ENCODE data around the gene SNX27. TPM values are rescaled to one million over a fixed set of nuclear protein-coding genes. Genes with fewer than 3 reads are reported as not detected.

SNX27 gene
- total and polyA plus RNA-seq, 2 donors (not counting 3 experiments of a cell fraction or from before 2014, with no cell fraction given), result 8.1 to 24.9 TPM

GRCh38 chr1:151705146-151705545 is 93.3 kb downstream of the SNX27 start:
- no peak for TF ChIP-seq POLR2AphosphoS5 (IDR thresholded peaks at IDR 0.05; ENCODE audit: insufficient read depth, low read depth, low read length)
- TF ChIP-seq MAX (IDR thresholded peaks at IDR 0.05; ENCODE audit: insufficient read depth, insufficient read length), result no peak
- no peak for TF ChIP-seq FOS (IDR thresholded peaks at IDR 0.05; ENCODE audit: borderline replicate concordance, insufficient read depth, low read length)
- no peak for TF ChIP-seq GATA2 (IDR thresholded peaks at IDR 0.05; ENCODE audit: insufficient read depth, insufficient read length, low read depth, low read length)
- TF ChIP-seq CTCF (IDR thresholded peaks at IDR 0.05; ENCODE audit: extremely low read depth in 1 of 2, insufficient read depth in 1 of 2, low read depth in 1 of 2, low read length in 2 of 2), result no peak
- TF ChIP-seq JUN (IDR thresholded peaks at IDR 0.05; ENCODE audit: borderline replicate concordance, insufficient read depth, insufficient read length, low read depth), result no peak
- no peak for TF ChIP-seq POLR2A (IDR thresholded peaks at IDR 0.05; ENCODE audit: low read depth, low read length)
- Histone ChIP-seq H3K4me2 (ENCODE audit: insufficient read depth, low read length) (no peak overlapping the region), H3K27ac (ENCODE audit: insufficient read depth, low read depth, low read length) (no peak overlapping the region), H3K79me2 (ENCODE audit: control insufficient read depth, insufficient read depth, low read length) (no peaks in the 10 kb centered on the region), H3K9me3 (replicated peaks; ENCODE audit: control insufficient read depth, insufficient read depth, low read length) (no peaks in the 10 kb centered on the region), H3K9me1 (replicated peaks; ENCODE audit: control insufficient read depth, extremely low read depth, insufficient read depth, low read length) (no peaks in the 10 kb centered on the region), H3K27me3 (ENCODE audit: control insufficient read depth in 2 of 2, insufficient read depth in 2 of 2, low read length in 2 of 2) (no peaks in the 10 kb centered on the region), H3K9ac (replicated peaks; ENCODE audit: extremely low read depth, insufficient read depth, low read length) (no peak overlapping the region), H3K36me3 (ENCODE audit: control insufficient read depth in 2 of 2, extremely low read depth in 1 of 2, insufficient read depth in 2 of 2, low read length in 2 of 2) (peaks cover 0 to 4% of the 10 kb centered on the region in 2 experiments), H4K20me1 (replicated peaks; ENCODE audit: control insufficient read depth, extremely low read depth, insufficient read depth, low read length) (no peaks in the 10 kb centered on the region), H2AFZ (ENCODE audit: low read depth, low read length) (no peak overlapping the region), H3K4me3 (replicated peaks in 1 of 3; ENCODE audit: insufficient read depth in 1 of 3, low read depth in 1 of 3, low read length in 3 of 3) (no peak overlapping the region), H3K4me1 (ENCODE audit: control insufficient read depth, extremely low read depth, insufficient read depth, low read length) (peaks cover 13% of the 10 kb centered on the region)
- no TSS peak for BruUV-seq (replicated peaks)
- no peak for FAIRE-seq
- DNase-seq (ENCODE audit: low read depth, low spot score), result no peak
- POLR2A ChIA-PET, result no interaction called here
- dilution Hi-C loops (cut with MboI; ENCODE audit: extremely low pct_ligation_motif_present, low sequenced_read_pairs) (no loop called here), intact Hi-C loops (cut with micrococcal nuclease) (no loop called here)
- CTCF ChIA-PET, result no interaction called here

Measured in endothelial cell of umbilical vein (primary cell).